HL-60 (cell line): ENCODE measurements around the gene TRIOBP.

ENCODE experiments used
- POLR2AphosphoS5 ChIP-seq: IDR thresholded peaks from 2 replicates; pipeline ENCODE4 v1.6.1; 2012; ENCODE audit warnings: low read depth
- TF ChIP-seq, protein P1 (sequence below): IDR thresholded peaks from one replicate; pipeline ENCODE4 v1.5.1; 2011; ENCODE audit warnings: low read length, control low read depth, inconsistent platforms; ENCODE audit not compliant: insufficient read depth
- TF ChIP-seq, protein P2 (sequence below): IDR thresholded peaks from 2 replicates; pipeline ENCODE4 v1.6.1; 2012; ENCODE audit warnings: low read depth; ENCODE audit not compliant: insufficient replicate concordance

DNA sequence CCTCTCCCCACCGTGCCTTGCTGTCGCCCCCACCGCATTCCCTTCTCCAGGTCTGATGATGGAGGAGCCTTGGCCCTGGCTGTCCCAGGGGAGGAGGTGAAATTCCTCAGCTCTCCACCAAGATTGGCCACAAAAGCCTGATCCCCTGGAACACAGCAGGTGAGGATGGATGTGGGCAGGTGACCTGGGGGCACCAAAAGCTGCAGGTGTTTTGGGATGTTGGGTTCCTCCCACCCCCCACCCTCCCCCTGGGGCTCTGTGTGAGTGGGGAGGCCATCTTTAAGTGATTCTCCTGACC is 639 bp downstream of the TRIOBP start:
- TF ChIP-seq, protein P1, sequence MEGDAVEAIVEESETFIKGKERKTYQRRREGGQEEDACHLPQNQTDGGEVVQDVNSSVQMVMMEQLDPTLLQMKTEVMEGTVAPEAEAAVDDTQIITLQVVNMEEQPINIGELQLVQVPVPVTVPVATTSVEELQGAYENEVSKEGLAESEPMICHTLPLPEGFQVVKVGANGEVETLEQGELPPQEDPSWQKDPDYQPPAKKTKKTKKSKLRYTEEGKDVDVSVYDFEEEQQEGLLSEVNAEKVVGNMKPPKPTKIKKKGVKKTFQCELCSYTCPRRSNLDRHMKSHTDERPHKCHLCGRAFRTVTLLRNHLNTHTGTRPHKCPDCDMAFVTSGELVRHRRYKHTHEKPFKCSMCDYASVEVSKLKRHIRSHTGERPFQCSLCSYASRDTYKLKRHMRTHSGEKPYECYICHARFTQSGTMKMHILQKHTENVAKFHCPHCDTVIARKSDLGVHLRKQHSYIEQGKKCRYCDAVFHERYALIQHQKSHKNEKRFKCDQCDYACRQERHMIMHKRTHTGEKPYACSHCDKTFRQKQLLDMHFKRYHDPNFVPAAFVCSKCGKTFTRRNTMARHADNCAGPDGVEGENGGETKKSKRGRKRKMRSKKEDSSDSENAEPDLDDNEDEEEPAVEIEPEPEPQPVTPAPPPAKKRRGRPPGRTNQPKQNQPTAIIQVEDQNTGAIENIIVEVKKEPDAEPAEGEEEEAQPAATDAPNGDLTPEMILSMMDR: no peak
- TF ChIP-seq, protein P2, sequence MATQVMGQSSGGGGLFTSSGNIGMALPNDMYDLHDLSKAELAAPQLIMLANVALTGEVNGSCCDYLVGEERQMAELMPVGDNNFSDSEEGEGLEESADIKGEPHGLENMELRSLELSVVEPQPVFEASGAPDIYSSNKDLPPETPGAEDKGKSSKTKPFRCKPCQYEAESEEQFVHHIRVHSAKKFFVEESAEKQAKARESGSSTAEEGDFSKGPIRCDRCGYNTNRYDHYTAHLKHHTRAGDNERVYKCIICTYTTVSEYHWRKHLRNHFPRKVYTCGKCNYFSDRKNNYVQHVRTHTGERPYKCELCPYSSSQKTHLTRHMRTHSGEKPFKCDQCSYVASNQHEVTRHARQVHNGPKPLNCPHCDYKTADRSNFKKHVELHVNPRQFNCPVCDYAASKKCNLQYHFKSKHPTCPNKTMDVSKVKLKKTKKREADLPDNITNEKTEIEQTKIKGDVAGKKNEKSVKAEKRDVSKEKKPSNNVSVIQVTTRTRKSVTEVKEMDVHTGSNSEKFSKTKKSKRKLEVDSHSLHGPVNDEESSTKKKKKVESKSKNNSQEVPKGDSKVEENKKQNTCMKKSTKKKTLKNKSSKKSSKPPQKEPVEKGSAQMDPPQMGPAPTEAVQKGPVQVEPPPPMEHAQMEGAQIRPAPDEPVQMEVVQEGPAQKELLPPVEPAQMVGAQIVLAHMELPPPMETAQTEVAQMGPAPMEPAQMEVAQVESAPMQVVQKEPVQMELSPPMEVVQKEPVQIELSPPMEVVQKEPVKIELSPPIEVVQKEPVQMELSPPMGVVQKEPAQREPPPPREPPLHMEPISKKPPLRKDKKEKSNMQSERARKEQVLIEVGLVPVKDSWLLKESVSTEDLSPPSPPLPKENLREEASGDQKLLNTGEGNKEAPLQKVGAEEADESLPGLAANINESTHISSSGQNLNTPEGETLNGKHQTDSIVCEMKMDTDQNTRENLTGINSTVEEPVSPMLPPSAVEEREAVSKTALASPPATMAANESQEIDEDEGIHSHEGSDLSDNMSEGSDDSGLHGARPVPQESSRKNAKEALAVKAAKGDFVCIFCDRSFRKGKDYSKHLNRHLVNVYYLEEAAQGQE: no peak
- no peak for TF ChIP-seq POLR2AphosphoS5
